GM12864 (cell line): ENCODE results near the gene EPHB1.

Source experiments
- DNase-seq: peaks from one replicate; pipeline ENCODE4 v3.0.0-alpha.2; 2011; ENCODE audit warnings: low read depth
- H3K4me3 ChIP-seq: 2 replicates; pipeline ENCODE4 v1.5.1; 2011; ENCODE audit warnings: mild to moderate bottlenecking, low read depth, low read length, control low read depth
- CTCF ChIP-seq: IDR thresholded peaks from 2 replicates; pipeline ENCODE4 v1.5.1; 2011; ENCODE audit warnings: low read depth, mild to moderate bottlenecking, moderate library complexity, low read length, control low read depth, inconsistent platforms; ENCODE audit errors: missing control alignments

EPHB1 gene

GRCh38 chr3:134976948-134977347 lies 181.9 kb downstream of the EPHB1 start:
- H3K4me3 ChIP-seq = no peak overlapping the region
- TF ChIP-seq CTCF = no peak
- DNase-seq = no peak

- TF ChIP-seq CTCF = no peak
- DNase-seq = no peak
- no peak overlapping the region for H3K4me3 ChIP-seq
Observed at GRCh38 chr3:134978658-134979057, 183.6 kb downstream of the EPHB1 start.

GRCh38 chr3:134985864-134986715 lies 191.0 kb downstream of the EPHB1 start:
- H3K4me3 ChIP-seq = no peak overlapping the region
- TF ChIP-seq CTCF = no peak
- no peak for DNase-seq

GRCh38 chr3:134988666-134989065 lies 193.6 kb downstream of the EPHB1 start:
- DNase-seq = no peak
- no peak for TF ChIP-seq CTCF
- H3K4me3 ChIP-seq = no peak overlapping the region

GRCh38 chr3:134991003-134991402 lies 195.9 kb downstream of the EPHB1 start:
- TF ChIP-seq CTCF = no peak
- DNase-seq = no peak
- H3K4me3 ChIP-seq = no peak overlapping the region

GRCh38 chr3:134991472-134992010 lies 196.5 kb downstream of the EPHB1 start:
- TF ChIP-seq CTCF = no peak
- no peak overlapping the region for H3K4me3 ChIP-seq
- DNase-seq = no peak

- DNase-seq = no peak
- no peak overlapping the region for H3K4me3 ChIP-seq
- no peak for TF ChIP-seq CTCF
Observed at GRCh38 chr3:134992180-134992579, 197.1 kb downstream of the EPHB1 start.
